K562 (cell line): ENCODE data around the gene BASP1. TPM values are rescaled to one million over a fixed set of nuclear protein-coding genes. Genes with fewer than 3 reads are reported as not detected.

Experiments
- ATAC-seq: fragments of 200-7000 bp; cut with Tn5 transposase; 3 replicates; pipeline ENCODE4 v1.9.1; 2020; ENCODE audit warnings: moderate library complexity
- BruUV-seq: library from RNA; stranded (reverse); fragments of 400-500 nt; replicated peaks from 2 replicates; lab custom pipeline; 2021; lab: Mats Ljungman, UMichigan
- CTCF ChIA-PET: fragments of 300-600 bp; formaldehyde crosslinking; extraction: SDS; loops from one replicate; lab custom pipeline; 2021; ENCODE audit warnings: low intra/inter-chr PET ratio; lab: Yijun Ruan, JAX
- POLR2A ChIA-PET: fragments of 300-600, 350-650 bp; sonication (Branson Sonifier 250); formaldehyde crosslinking; extraction: SDS; loops from one replicate; lab custom pipeline; 2021; ENCODE audit warnings: antibody characterized with exemption, inconsistent platforms; lab: Yijun Ruan, JAX
- DNase-seq, 4 experiments: peaks; one replicate each; pipeline versions ENCODE4 v3.0.0 to v3.0.0-alpha.2; 2011 to 2018; ENCODE audit warnings: low spot score in 3 of 4, mixed read lengths in 3 of 4; ENCODE audit errors: extremely low read depth in 1 of 4
- FAIRE-seq: peaks from 2 replicates; lab custom pipeline; 2011; peaks lifted over from hg19 to GRCh38; lab: Jason Lieb, UNC
- H2AFZ ChIP-seq: 2 replicates; pipeline ENCODE4 v1.6.0; 2011; ENCODE audit warnings: low read depth, low read length, control low read depth, inconsistent platforms
- H3K27ac ChIP-seq: fragments of 200-600 bp; 3 replicates; pipeline ENCODE4 v1.8.0; 2011; ENCODE audit warnings: low read depth, mild to moderate bottlenecking, control low read depth, inconsistent platforms, low read length, moderate library complexity, mixed read lengths; ENCODE audit errors: extremely low read depth
- H3K27me3 ChIP-seq, 2 experiments: fragments of 300-600 bp in 1 of 2; 2 replicates in 1 of 2; 3 replicates in 1 of 2; pipeline versions ENCODE4 v1.6.0 to v1.8.0; 2011; ENCODE audit warnings: inconsistent platforms in 2 of 2, low read length in 2 of 2, mild to moderate bottlenecking in 1 of 2, mixed read lengths in 1 of 2, moderate library complexity in 1 of 2; ENCODE audit not compliant: control insufficient read depth in 2 of 2, insufficient read depth in 2 of 2
- H3K36me3 ChIP-seq: fragments of 300-600 bp; 3 replicates; pipeline ENCODE4 v1.8.0; 2011; ENCODE audit warnings: mild to moderate bottlenecking, low read length, inconsistent platforms; ENCODE audit not compliant: control insufficient read depth, insufficient read depth
- H3K4me1 ChIP-seq, 2 experiments: fragments of 200-600 bp in 1 of 2; replicated peaks in 1 of 2; 2 replicates in 1 of 2; 3 replicates in 1 of 2; pipeline versions ENCODE4 v1.5.1 to v1.8.0; 2011; ENCODE audit warnings: inconsistent platforms in 2 of 2, low read length in 2 of 2, mild to moderate bottlenecking in 1 of 2, mixed read lengths in 1 of 2, moderate library complexity in 1 of 2; ENCODE audit not compliant: control insufficient read depth in 2 of 2, insufficient read depth in 2 of 2
- H3K4me2 ChIP-seq: 2 replicates; pipeline ENCODE4 v1.6.1; 2011; ENCODE audit warnings: low read length, control low read depth, inconsistent platforms, mixed read lengths; ENCODE audit not compliant: insufficient read depth
- H3K4me3 ChIP-seq: fragments of 200-600 bp; sonication (generic), shearing (Covaris generic); 2 replicates; pipeline ENCODE4 v1.5.1; 2016; ENCODE audit warnings: control low read depth, inconsistent platforms
- H3K79me2 ChIP-seq: fragments of 200-600 bp; 3 replicates; pipeline ENCODE4 v1.8.0; 2011; ENCODE audit warnings: low read length, inconsistent platforms; ENCODE audit not compliant: control insufficient read depth, insufficient read depth
- H3K9ac ChIP-seq, 2 experiments: 2 replicates each; pipeline versions ENCODE4 v1.6.0 to v1.6.1; 2011; ENCODE audit warnings: low read depth in 2 of 2, low read length in 2 of 2, control low read depth in 1 of 2, inconsistent platforms in 1 of 2, mild to moderate bottlenecking in 1 of 2, mixed read lengths in 1 of 2; ENCODE audit not compliant: insufficient read depth in 1 of 2
- H3K9me1 ChIP-seq: one replicate; pipeline ENCODE4 v1.6.0; 2011; ENCODE audit warnings: inconsistent platforms, mild to moderate bottlenecking, low read length, moderate library complexity; ENCODE audit not compliant: control insufficient read depth, insufficient read depth
- H3K9me3 ChIP-seq: replicated peaks from 2 replicates; pipeline ENCODE4 v1.5.1; 2011; ENCODE audit warnings: low read depth, low read length, inconsistent platforms; ENCODE audit not compliant: control insufficient read depth, insufficient read depth
- H4K20me1 ChIP-seq: replicated peaks from 2 replicates; pipeline ENCODE4 v1.6.1; 2011; ENCODE audit warnings: low read length, inconsistent platforms, mixed read lengths; ENCODE audit not compliant: control insufficient read depth, insufficient read depth
- ETV5 ChIP-seq: sonication (generic); formaldehyde crosslinking; IDR thresholded peaks from 2 replicates; pipeline ENCODE4 v1.4.0; 2020; ENCODE audit warnings: low read depth, mild to moderate bottlenecking, missing genetic modification reagents
- HOXB6 ChIP-seq: fragments of 250-450 bp; sonication (Bioruptor Pico); IDR thresholded peaks from 2 replicates; pipeline ENCODE4 v1.5.1; 2022; ENCODE audit warnings: mild to moderate bottlenecking, borderline replicate concordance
- HSF4 ChIP-seq: fragments of 250-450 bp; sonication (Bioruptor Pico); IDR thresholded peaks from 2 replicates; pipeline ENCODE4 v2.1.2; 2022; ENCODE audit warnings: mild to moderate bottlenecking, moderate library complexity, borderline replicate concordance
- L3MBTL2 ChIP-seq: fragments of 450-650 bp; IDR thresholded peaks from 2 replicates; pipeline ENCODE4 v1.6.1; 2016; ENCODE audit warnings: mild to moderate bottlenecking, moderate library complexity
- NUFIP1 ChIP-seq: fragments of 450-650 bp; IDR thresholded peaks from 2 replicates; pipeline ENCODE4 v1.6.1; 2018; ENCODE audit not compliant: partially characterized antibody
- RAD21 ChIP-seq, 2 experiments: fragments of 250-450 bp in 1 of 2; fragments of 450-650 bp in 1 of 2; sonication (Bioruptor Pico) in 1 of 2; formaldehyde crosslinking in 1 of 2; IDR thresholded peaks in 1 of 2; conservative IDR thresholded peaks in 1 of 2; 2 replicates each; pipeline versions ENCODE4 v1.4.0 to v1.8.0; 2020 to 2022; ENCODE audit warnings: mild to moderate bottlenecking in 2 of 2, moderate library complexity in 1 of 2
- SMARCB1 ChIP-seq: IDR thresholded peaks from 2 replicates; pipeline ENCODE4 v1.6.1; 2011; ENCODE audit warnings: improper control_type of control experiment, low read depth; ENCODE audit not compliant: insufficient read length
- SOX6 ChIP-seq: fragments of 450-650 bp; IDR thresholded peaks from 2 replicates; pipeline ENCODE4 v1.6.1; 2014; ENCODE audit warnings: mild to moderate bottlenecking
- TBL1XR1 ChIP-seq, 2 experiments: IDR thresholded peaks; 2 replicates each; pipeline ENCODE4 v1.6.1; 2012; ENCODE audit warnings: improper control_type of control experiment in 2 of 2, low read length in 2 of 2, mild to moderate bottlenecking in 1 of 2
- XRCC4 ChIP-seq: IDR thresholded peaks from one replicate; pipeline ENCODE4 v1.6.1; 2011; ENCODE audit not compliant: insufficient read depth, insufficient read length; ENCODE audit errors: extremely low read depth
- ZKSCAN3 ChIP-seq: fragments of 250-450 bp; sonication (Bioruptor Pico); IDR thresholded peaks from 2 replicates; pipeline ENCODE4 v1.4.0; 2020
- ZNF184 ChIP-seq: sonication (generic); formaldehyde crosslinking; IDR thresholded peaks from 2 replicates; pipeline ENCODE4 v1.5.0; 2020; ENCODE audit warnings: missing genetic modification reagents
- ZNF23 ChIP-seq: fragments of 250-450 bp; sonication (Bioruptor Pico); IDR thresholded peaks from 2 replicates; pipeline ENCODE4 v1.4.0; 2020; ENCODE audit warnings: mild to moderate bottlenecking
- ZNF277 ChIP-seq: fragments of 250-450 bp; sonication (Bioruptor Pico); IDR thresholded peaks from 2 replicates; pipeline ENCODE4 v1.8.0; 2022; ENCODE audit warnings: inconsistent platforms, mild to moderate bottlenecking, moderate library complexity, borderline replicate concordance
- ZNF324 ChIP-seq: fragments of 250-450 bp; sonication (Bioruptor Pico); IDR thresholded peaks from 2 replicates; pipeline ENCODE4 v1.4.0; 2020; ENCODE audit warnings: mild to moderate bottlenecking
- ZSCAN32 ChIP-seq: fragments of 450-650 bp; formaldehyde crosslinking; IDR thresholded peaks from 2 replicates; pipeline ENCODE4 v1.4.0; 2020; ENCODE audit warnings: mild to moderate bottlenecking, moderate library complexity
- WGBS: fragments of 100-300 bp; shearing (Covaris generic); methylation state at CpG from one replicate; pipeline ENCODE4 v1.1.6; 2016; ENCODE audit warnings: low coverage, mixed read lengths; ENCODE audit not compliant: insufficient coverage; ENCODE audit errors: missing lambda C conversion rate; 5-methylcytosine and 5-hydroxymethylcytosine counted together
- in situ Hi-C: fragments of 300-500 bp; cut with MboI; formaldehyde crosslinking; loops from 4 replicates; pipeline ENCODE4 v1.15.0; 2018; ENCODE audit warnings: inconsistent platforms, mixed read lengths
- intact Hi-C: fragments of 100-400 bp; cut with micrococcal nuclease; formaldehyde crosslinking; loops from 2 replicates; pipeline ENCODE4 v1.14.2; 2022
- polyA plus RNA-seq, 8 experiments: library from polyadenylated mRNA; depleted of rRNA in 4 of 8; stranded (reverse) in 5 of 8; unstranded in 3 of 8; fragments of >200 nt; fragmentation: Nextera tagmentation in 2 of 8; fragmentation: Illumina TruSeq in 1 of 8; extraction: Ambion mirVana in 2 of 8; extraction: Trizol in 1 of 8; gene quantifications; 2 replicates each; pipeline versions ENCODE4 v1.2.1 to v1.2.3, GENCODE V29; 2011 to 2014; ENCODE audit warnings: inconsistent platforms in 1 of 8, missing spikeins in 1 of 8
- total RNA-seq, 7 experiments: library from RNA; depleted of rRNA in 6 of 7; stranded (reverse); fragments of >200 nt in 6 of 7; fragmentation: Illumina TruSeq in 2 of 7; extraction: Trizol in 2 of 7; gene quantifications; 2 replicates each; pipeline versions ENCODE4 v1.2.1 to v1.2.3, GENCODE V29; 2011 to 2021; ENCODE audit warnings: low replicate concordance in 1 of 7
- TF ChIP-seq, protein P1 (sequence below): fragments of 450-650 bp; formaldehyde crosslinking; IDR thresholded peaks from 2 replicates; pipeline ENCODE4 v1.4.0; 2020; ENCODE audit warnings: mild to moderate bottlenecking, moderate library complexity
- TF ChIP-seq, protein P2 (sequence below): fragments of 450-650 bp; formaldehyde crosslinking; IDR thresholded peaks from 2 replicates; pipeline ENCODE4 v1.4.0; 2022; ENCODE audit warnings: mild to moderate bottlenecking, moderate library complexity

The BASP1 gene
- total and polyA plus RNA-seq, 9 of the 15 experiments (the other 6 are each of a cell fraction or from before 2014, with no cell fraction given), result 0.22 TPM; not detected in 8

DNA sequence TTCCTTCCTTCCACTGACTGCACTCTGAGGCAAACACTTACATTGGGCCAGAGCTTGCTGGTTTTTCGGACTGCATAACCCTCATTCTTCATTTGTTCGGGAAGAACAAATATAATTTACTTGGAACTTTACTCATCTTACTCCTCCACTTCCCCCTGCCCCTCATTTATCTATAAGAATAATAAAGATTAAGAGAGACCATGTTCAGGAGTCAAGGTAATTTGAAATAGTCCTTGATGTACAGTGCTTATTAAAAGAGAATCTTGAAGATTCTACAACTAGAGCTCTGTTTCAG, 65.6 kb downstream of the BASP1 start:
- H3K27ac ChIP-seq, result no peak overlapping the region
- no peaks in the 10 kb centered on the region for H3K36me3 ChIP-seq
- H3K9me1 ChIP-seq, result no peaks in the 10 kb centered on the region
- no peak overlapping the region for H3K9ac ChIP-seq
- BruUV-seq, result no TSS peak
- intact Hi-C loops (no loop called here), in situ Hi-C loops (no loop called here)
- H2AFZ ChIP-seq, result no peak overlapping the region
- ChIA-PET CTCF (no interaction called here), POLR2A (no interaction called here)
- no peak for TF ChIP-seq ZNF324
- TF ChIP-seq RAD21 (CRISPR knock-in tag; conservative IDR thresholded peaks at IDR 0.05 in 1 of 2, IDR thresholded peaks at IDR 0.05 in 1 of 2), result no peak
- TF ChIP-seq ZNF277 (CRISPR knock-in tag), result no peak
- no peak for TF ChIP-seq ETV5 (CRISPR knock-in tag)
- no peak for TF ChIP-seq NUFIP1
- TF ChIP-seq HOXB6 (CRISPR knock-in tag), result no peak
- no peak for TF ChIP-seq SMARCB1
- no peak for TF ChIP-seq HSF4 (CRISPR knock-in tag)
- no peak for TF ChIP-seq TBL1XR1 (IDR thresholded peaks at IDR 0.05; ENCODE audit: low read length in 2 of 2)
- TF ChIP-seq, protein P1, sequence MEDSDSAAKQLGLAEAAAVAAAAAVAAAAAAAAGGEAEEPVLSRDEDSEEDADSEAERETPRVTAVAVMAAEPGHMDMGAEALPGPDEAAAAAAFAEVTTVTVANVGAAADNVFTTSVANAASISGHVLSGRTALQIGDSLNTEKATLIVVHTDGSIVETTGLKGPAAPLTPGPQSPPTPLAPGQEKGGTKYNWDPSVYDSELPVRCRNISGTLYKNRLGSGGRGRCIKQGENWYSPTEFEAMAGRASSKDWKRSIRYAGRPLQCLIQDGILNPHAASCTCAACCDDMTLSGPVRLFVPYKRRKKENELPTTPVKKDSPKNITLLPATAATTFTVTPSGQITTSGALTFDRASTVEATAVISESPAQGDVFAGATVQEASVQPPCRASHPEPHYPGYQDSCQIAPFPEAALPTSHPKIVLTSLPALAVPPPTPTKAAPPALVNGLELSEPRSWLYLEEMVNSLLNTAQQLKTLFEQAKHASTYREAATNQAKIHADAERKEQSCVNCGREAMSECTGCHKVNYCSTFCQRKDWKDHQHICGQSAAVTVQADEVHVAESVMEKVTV (CRISPR knock-in tag), result no peak
- TF ChIP-seq L3MBTL2, result no peak
- TF ChIP-seq XRCC4, result no peak
- TF ChIP-seq, protein P2, sequence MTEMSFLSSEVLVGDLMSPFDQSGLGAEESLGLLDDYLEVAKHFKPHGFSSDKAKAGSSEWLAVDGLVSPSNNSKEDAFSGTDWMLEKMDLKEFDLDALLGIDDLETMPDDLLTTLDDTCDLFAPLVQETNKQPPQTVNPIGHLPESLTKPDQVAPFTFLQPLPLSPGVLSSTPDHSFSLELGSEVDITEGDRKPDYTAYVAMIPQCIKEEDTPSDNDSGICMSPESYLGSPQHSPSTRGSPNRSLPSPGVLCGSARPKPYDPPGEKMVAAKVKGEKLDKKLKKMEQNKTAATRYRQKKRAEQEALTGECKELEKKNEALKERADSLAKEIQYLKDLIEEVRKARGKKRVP (CRISPR knock-in tag), result no peak
- no peak for TF ChIP-seq SOX6
- TF ChIP-seq ZNF23 (CRISPR knock-in tag), result no peak
- no peak for TF ChIP-seq ZKSCAN3
- no peak for TF ChIP-seq ZNF184 (CRISPR knock-in tag)
- TF ChIP-seq ZSCAN32 (CRISPR knock-in tag), result no peak
- H3K27me3 ChIP-seq, result peaks cover 0 to 4% of the 10 kb centered on the region in 2 experiments; a peak in 1 of 5 replicates
- H3K4me1 ChIP-seq, result no peaks in the 10 kb centered on the region
- DNase-seq (no peak), FAIRE-seq (no peak), ATAC-seq (no peak)
- WGBS, result 5% methylated on average over 2 of the region's 2 CpGs
- no peaks in the 10 kb centered on the region for H4K20me1 ChIP-seq
- H3K4me2 ChIP-seq, result no peak overlapping the region
- H3K79me2 ChIP-seq, result no peaks in the 10 kb centered on the region
- no peaks in the 10 kb centered on the region for H3K9me3 ChIP-seq
- no peak overlapping the region for H3K4me3 ChIP-seq
